OCI-LY3 (cell line): ENCODE measurements around the gene PDZRN3.

Experiments
- H2AFZ ChIP-seq: fragments of 200-600, 300-600 bp; shearing (Covaris generic); 2 replicates; pipeline ENCODE4 v1.6.0; 2014; ENCODE audit warnings: antibody characterized with exemption, low read depth, low read length
- H3K27ac ChIP-seq: fragments of 200-600, 300-600 bp; sonication (generic); 2 replicates; pipeline ENCODE4 v1.5.1; 2014; ENCODE audit warnings: mild to moderate bottlenecking, low read length, moderate library complexity, mixed read lengths
- H3K27me3 ChIP-seq: fragments of 200-600, 300-600 bp; sonication (generic); 2 replicates; pipeline ENCODE4 v1.6.1; 2014; ENCODE audit warnings: low read depth, low read length, mixed read lengths
- H3K36me3 ChIP-seq: fragments of 200-600, 300-600 bp; sonication (generic); replicated peaks from 2 replicates; pipeline ENCODE3; 2014; ENCODE audit warnings: low read depth, low read length, mixed read lengths
- H3K4me1 ChIP-seq: fragments of 300-600, 200-600 bp; sonication (generic); 2 replicates; pipeline ENCODE4 v1.6.1; 2014; ENCODE audit warnings: low read length, mixed read lengths
- H3K4me2 ChIP-seq: fragments of 200-600, 300-600 bp; sonication (generic); 2 replicates; pipeline ENCODE4 v1.6.1; 2014; ENCODE audit warnings: low read length, mixed read lengths
- H3K4me3 ChIP-seq: fragments of 300-600, 200-600 bp; sonication (generic); 2 replicates; pipeline ENCODE4 v1.5.1; 2014; ENCODE audit warnings: antibody characterized with exemption, mild to moderate bottlenecking, low read length, moderate library complexity
- H3K79me2 ChIP-seq: fragments of 300-600, 200-600 bp; shearing (Covaris generic); 2 replicates; pipeline ENCODE4 v1.6.1; 2014; ENCODE audit warnings: mild to moderate bottlenecking, low read length, mixed read lengths
- H3K9ac ChIP-seq: fragments of 300-600, 200-600 bp; shearing (Covaris generic); 2 replicates; pipeline ENCODE4 v1.6.0; 2014; ENCODE audit warnings: mild to moderate bottlenecking, low read length, moderate library complexity
- H3K9me3 ChIP-seq: fragments of 200-600, 300-600 bp; shearing (Covaris generic); 2 replicates; pipeline ENCODE4 v1.6.1; 2014; ENCODE audit warnings: low read length, mixed read lengths; ENCODE audit not compliant: insufficient read depth
- H4K20me1 ChIP-seq: fragments of 200-600, 300-600 bp; sonication (generic); 2 replicates; pipeline ENCODE4 v1.6.1; 2016; ENCODE audit warnings: low read length, mixed read lengths; ENCODE audit not compliant: insufficient read depth
- EZH2phosphoT487 ChIP-seq: fragments of 200-600 bp; shearing (Covaris generic); IDR thresholded peaks from 2 replicates; pipeline ENCODE4 v1.6.1; 2018; ENCODE audit warnings: antibody characterized with exemption, mixed run types, low read depth
- TF ChIP-seq, protein P1 (sequence below): fragments of 200-600, 300-600 bp; sonication (generic); IDR thresholded peaks from 2 replicates; pipeline ENCODE4 v1.5.1; 2014; ENCODE audit warnings: antibody characterized with exemption, low read length, low read depth

PDZRN3 gene

DNA sequence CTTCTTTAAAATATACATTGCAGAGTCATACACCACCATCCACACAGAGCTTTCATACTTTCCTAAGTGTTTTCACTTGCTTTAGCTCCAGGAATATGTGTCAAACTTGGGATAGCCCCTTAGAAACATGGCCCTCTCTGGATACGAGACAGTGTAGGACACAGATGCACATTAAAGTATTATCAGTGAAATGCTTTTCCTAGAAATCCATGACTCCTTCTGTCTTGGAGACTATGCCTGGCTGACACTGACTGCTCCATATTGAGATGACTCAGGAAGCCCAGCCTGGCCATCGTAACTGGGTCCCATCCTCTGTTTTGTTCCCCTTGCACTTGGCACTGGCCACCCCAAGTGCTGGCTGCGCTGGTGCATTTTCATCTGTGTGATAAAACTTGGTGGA lies 204.8 kb downstream of the PDZRN3 start:
- TF ChIP-seq, protein P1, sequence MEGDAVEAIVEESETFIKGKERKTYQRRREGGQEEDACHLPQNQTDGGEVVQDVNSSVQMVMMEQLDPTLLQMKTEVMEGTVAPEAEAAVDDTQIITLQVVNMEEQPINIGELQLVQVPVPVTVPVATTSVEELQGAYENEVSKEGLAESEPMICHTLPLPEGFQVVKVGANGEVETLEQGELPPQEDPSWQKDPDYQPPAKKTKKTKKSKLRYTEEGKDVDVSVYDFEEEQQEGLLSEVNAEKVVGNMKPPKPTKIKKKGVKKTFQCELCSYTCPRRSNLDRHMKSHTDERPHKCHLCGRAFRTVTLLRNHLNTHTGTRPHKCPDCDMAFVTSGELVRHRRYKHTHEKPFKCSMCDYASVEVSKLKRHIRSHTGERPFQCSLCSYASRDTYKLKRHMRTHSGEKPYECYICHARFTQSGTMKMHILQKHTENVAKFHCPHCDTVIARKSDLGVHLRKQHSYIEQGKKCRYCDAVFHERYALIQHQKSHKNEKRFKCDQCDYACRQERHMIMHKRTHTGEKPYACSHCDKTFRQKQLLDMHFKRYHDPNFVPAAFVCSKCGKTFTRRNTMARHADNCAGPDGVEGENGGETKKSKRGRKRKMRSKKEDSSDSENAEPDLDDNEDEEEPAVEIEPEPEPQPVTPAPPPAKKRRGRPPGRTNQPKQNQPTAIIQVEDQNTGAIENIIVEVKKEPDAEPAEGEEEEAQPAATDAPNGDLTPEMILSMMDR, result no peak
- TF ChIP-seq EZH2phosphoT487, result no peak
- Histone ChIP-seq H2AFZ (no peak overlapping the region), H3K4me1 (no peaks in the 10 kb centered on the region), H3K36me3 (no peaks in the 10 kb centered on the region), H3K9ac (no peak overlapping the region), H3K9me3 (no peaks in the 10 kb centered on the region), H4K20me1 (no peaks in the 10 kb centered on the region), H3K4me2 (no peak overlapping the region), H3K79me2 (no peaks in the 10 kb centered on the region), H3K27me3 (peaks cover 25% of the 10 kb centered on the region), H3K4me3 (no peak overlapping the region), H3K27ac (no peak overlapping the region)

DNA sequence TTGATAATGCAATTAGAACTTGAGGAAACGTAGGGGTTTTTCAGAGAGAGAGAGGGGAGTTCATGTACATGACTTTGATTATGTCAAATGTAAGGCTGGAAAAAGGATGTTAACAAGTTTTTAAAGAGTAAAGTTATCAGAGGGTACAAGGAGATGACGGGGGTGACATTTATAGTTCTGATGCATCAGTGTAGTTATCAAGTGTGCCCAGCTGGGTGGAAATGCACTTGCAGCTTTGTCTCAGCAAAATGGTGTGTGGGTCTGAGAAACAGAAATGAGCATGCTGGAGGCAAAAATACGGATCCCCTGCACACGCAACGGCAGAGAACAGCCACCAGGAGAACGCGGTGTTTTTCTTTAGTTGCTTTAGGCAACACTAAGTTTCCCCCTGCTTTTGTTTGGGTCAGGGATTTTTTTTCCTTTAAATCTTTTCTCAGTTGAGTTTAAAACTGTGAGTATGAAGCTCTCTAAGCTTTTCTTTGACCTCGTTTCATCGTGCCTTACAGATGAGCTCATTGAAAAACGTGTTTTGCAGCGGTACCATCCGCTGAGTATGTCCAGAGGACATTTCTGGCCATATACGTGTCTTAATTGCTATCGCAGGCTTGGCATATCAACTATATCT lies 205.4 kb downstream of the PDZRN3 start:
- H3K27ac ChIP-seq, result no peak overlapping the region
- H2AFZ ChIP-seq, result no peak overlapping the region
- TF ChIP-seq, protein P1, result no peak
- no peak for TF ChIP-seq EZH2phosphoT487
- H3K9ac ChIP-seq, result no peak overlapping the region
- no peaks in the 10 kb centered on the region for H3K9me3 ChIP-seq
- peaks cover 32% of the 10 kb centered on the region for H3K27me3 ChIP-seq
- no peak overlapping the region for H3K4me2 ChIP-seq
- no peaks in the 10 kb centered on the region for H4K20me1 ChIP-seq
- H3K79me2 ChIP-seq, result no peaks in the 10 kb centered on the region
- H3K4me1 ChIP-seq, result no peaks in the 10 kb centered on the region
- no peak overlapping the region for H3K4me3 ChIP-seq
- no peaks in the 10 kb centered on the region for H3K36me3 ChIP-seq

DNA sequence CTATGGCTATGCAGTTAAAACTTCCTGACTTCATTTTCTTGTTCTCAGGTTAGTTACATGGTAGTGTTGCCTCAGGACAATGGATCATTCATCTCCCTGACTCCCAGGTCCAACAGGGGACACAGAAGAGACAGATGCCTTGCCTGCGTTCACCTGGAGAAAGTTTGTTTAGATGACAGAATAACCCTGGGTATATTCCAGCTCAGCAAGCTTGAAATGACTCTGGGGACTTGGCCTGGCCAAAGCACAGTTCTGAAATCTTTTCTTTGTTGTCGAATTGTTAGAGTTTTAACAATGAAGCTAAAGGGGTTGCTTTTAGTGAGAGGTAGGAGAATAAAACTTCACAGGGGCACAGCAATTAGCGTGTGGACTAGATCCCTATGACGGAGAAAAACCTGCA lies 206.1 kb downstream of the PDZRN3 start:
- Histone ChIP-seq H3K4me3 (no peak overlapping the region), H3K4me2 (no peak overlapping the region), H3K79me2 (no peaks in the 10 kb centered on the region), H3K4me1 (peaks cover 4% of the 10 kb centered on the region), H3K9ac (no peak overlapping the region), H3K36me3 (no peaks in the 10 kb centered on the region), H3K9me3 (no peaks in the 10 kb centered on the region), H2AFZ (no peak overlapping the region), H3K27me3 (peaks cover 38% of the 10 kb centered on the region), H4K20me1 (no peaks in the 10 kb centered on the region), H3K27ac (no peak overlapping the region)
- TF ChIP-seq, protein P1, result no peak
- TF ChIP-seq EZH2phosphoT487, result no peak

DNA sequence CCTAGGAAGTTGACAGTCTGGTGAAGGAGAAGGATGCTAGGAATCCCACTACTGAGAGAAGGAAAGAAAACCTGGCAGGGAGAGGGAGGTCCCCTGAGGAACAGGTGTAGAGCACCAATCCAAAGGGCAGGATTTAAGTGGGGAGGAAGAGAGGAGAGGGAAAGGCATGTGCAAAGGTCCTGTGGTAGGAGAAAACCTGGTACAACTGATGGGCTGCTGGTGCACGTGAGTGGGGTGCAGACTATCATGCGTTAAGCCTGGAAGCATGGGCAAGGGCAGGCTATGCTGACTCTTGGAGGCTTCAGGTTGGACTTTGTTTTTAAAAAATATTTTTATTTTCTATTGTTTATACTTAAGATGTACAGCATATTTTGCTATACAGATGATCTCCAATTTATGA lies 209.6 kb downstream of the PDZRN3 start:
- Histone ChIP-seq H3K27ac (no peak overlapping the region), H3K4me2 (no peak overlapping the region), H3K79me2 (no peaks in the 10 kb centered on the region), H3K27me3 (peaks cover 53% of the 10 kb centered on the region), H3K36me3 (no peaks in the 10 kb centered on the region), H3K4me1 (peaks cover 13% of the 10 kb centered on the region), H3K9ac (no peak overlapping the region), H3K9me3 (no peaks in the 10 kb centered on the region), H2AFZ (no peak overlapping the region), H4K20me1 (no peaks in the 10 kb centered on the region), H3K4me3 (no peak overlapping the region)
- TF ChIP-seq, protein P1, result no peak
- TF ChIP-seq EZH2phosphoT487, result no peak
